Right renal cortex interstitium (tissue), 3 donors: ENCODE data around the gene CCPG1. TPM values are rescaled to one million over a fixed set of nuclear protein-coding genes. Genes with fewer than 3 reads are reported as not detected.
A peak's percentile ranks its signal among the peaks of the same experiment; 100 is the strongest.

ENCODE experiments used
- DNase-seq, 3 donors: peaks; one replicate each; pipeline ENCODE4 v3.0.0-alpha.2; 2013; ENCODE audit warnings: low read depth in 3 of 3, low spot score in 2 of 3
- polyA plus RNA-seq, 3 donors: library from polyadenylated mRNA; unstranded; fragments of 120-200 nt; gene quantifications; one replicate each; pipeline ENCODE4 v1.2.1, GENCODE V29; 2013; ENCODE audit not compliant: insufficient read length in 3 of 3

The CCPG1 gene
- polyA plus RNA-seq, 3 donors = 59.3 to 66.0 (median 59.5) TPM

DNA sequence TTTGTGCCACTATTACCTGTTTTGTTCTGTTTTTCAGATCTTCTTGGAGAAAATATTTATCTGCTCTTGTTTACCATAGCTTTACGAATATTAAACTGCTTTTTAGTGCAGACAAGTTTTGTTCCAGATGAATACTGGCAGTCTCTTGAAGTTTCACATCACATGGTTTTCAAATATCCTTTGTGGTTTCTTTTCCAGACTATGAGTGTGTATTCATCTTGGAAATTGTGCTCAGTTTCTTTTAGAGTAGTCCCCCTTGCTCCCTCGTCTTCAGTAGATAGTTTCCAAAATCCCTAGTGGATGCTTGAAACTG, 88.0 kb downstream of the CCPG1 start:
- no peak for DNase-seq

DNA sequence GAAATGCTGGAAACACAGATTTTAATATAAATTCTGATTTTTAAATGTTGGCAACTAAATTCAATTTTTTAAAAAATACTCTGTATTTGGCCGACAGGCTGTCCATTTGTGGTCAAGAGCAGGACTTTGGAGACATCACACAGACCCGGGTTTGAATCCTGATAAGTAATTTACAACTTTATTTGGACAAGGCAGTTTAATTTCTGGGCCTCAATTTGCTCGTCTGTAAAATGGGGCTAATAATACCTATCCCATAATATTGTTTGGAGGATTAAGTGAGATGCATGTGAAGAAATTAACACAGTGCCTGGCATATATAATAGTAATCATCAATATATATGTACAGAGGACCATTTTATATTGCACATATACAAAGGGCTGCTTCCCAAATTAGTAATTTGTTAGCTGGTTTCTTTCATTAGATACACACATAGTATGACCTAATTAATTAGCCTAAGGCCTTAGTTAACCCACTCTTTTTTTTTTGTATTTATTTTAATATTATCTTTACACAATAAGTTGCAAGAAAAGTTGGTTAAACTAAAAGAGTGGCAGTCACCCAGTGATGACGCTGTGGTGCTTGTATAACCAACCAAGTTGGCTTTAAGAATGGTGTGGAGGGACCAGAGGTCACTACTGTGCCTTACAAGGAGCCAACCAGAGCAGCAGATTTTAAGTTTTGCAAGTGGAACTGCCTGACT, 88.5 kb downstream of the CCPG1 start:
- DNase-seq = no peak

DNA sequence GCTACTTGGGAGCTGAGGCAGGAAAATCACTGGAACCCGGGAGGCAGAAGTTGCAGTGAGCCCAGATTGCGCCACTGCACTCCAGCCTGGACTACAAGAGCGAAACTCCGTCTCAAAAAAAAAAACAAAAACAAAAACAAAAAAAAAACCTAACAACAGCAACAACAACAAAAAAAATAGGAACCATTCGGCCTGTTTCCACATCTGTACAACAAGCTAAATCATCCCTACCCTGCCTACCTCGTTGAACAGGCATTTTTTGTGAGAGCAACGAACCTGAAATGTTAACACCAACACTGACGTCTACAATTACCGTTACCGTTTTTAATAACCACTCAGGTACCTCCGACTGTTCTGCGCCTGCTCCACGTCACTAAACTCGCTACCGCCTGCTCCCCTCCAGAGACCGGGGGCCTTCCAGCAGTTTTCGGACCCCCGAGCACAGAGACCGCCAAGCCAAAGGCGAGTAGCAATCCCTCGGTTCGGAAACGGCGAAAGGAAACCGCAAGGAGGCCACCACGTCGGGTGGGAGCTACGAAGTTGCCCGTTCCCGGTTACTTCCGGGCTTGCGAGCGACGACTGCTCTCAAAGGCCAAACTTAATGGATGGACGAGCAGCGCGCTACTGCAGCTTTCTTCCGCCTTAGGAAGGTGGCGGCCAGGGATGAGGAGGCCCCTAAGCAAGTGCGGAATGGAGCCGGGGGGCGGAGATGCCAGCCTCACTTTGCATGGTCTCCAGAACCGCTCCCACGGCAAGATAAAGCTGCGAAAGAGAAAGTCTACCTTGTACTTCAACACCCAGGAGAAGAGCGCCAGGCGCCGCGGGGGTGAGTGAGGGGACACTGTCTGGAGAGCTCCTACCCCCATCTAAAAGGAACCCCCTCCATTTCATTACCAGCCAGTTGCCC, 89.3 kb downstream of the CCPG1 start, which contains the start of the genes PIGB and PIGBOS1:
Gene PIGB (plus strand): TSS at position 635 of the 907 bp plus-strand sequence. CDS start 29 bp downstream, at position 664.
Gene PIGBOS1 (minus strand): TSS at position 536 of the 907 bp plus-strand sequence. CDS start 1,331 bp downstream, outside the sequence.
- peak; percentile 78 to 85 (median 83) for DNase-seq

Other genes starting within 250 kb of the CCPG1 start
- 100 to 1,000 TPM; 131 to 145 (median 139) TPM for gene RSL24D1, start 211.4 kb downstream of the CCPG1 start, polyA plus RNA-seq
- 10 to 100 TPM; 15.9 to 19.2 (median 18.7) TPM for gene RAB27A, start 118.5 kb downstream of the CCPG1 start, polyA plus RNA-seq
- 10 to 100 TPM; 15.2 to 17.1 (median 16.1) TPM for gene PIGBOS1, start 89.2 kb downstream of the CCPG1 start, polyA plus RNA-seq
- 10 to 100 TPM; 17.6 to 19.7 (median 18.3) TPM for gene PIGB, start 89.1 kb downstream of the CCPG1 start, polyA plus RNA-seq
- 1 to 10 TPM; 6.3 to 8.1 (median 6.7) TPM for gene PIERCE2, start 136 bp upstream of the CCPG1 start, polyA plus RNA-seq
- gene DNAAF4, start 99.9 kb upstream of the CCPG1 start, polyA plus RNA-seq = 10 to 100 TPM in 2 of 3 donors, 1 to 10 TPM in 1; 9.5 to 10.2 (median 10.2) TPM
- 10 to 100 TPM; 14.8 to 16.5 (median 15.4) TPM for gene PYGO1, start 180.0 kb upstream of the CCPG1 start, polyA plus RNA-seq